Stomach smooth muscle (tissue), 2 donors: ENCODE data around the gene TRAPPC10.
"Not testable (repeated sequence)": the region's sequence is repeated elsewhere in the genome, so short reads cannot be mapped to it uniquely, and the experiment has no call there.

Source experiments
- H3K27ac ChIP-seq: one replicate; pipeline ENCODE4 v1.7.0; 2013; ENCODE audit warnings: mild to moderate bottlenecking, low read length, inconsistent platforms
- H3K27me3 ChIP-seq, 2 donors: one replicate each; pipeline ENCODE4 v1.7.0; 2013; ENCODE audit warnings: low read length in 2 of 2; ENCODE audit not compliant: insufficient read depth in 2 of 2, control insufficient read depth in 1 of 2
- H3K36me3 ChIP-seq, 2 donors: one replicate each; pipeline ENCODE4 v1.7.0; 2013; ENCODE audit warnings: low read length in 2 of 2; ENCODE audit not compliant: control insufficient read depth in 2 of 2, insufficient read depth in 2 of 2
- H3K4me1 ChIP-seq: one replicate; pipeline ENCODE4 v1.7.0; 2013; ENCODE audit warnings: low read length; ENCODE audit not compliant: control insufficient read depth, insufficient read depth
- H3K4me3 ChIP-seq, 2 donors: one replicate each; pipeline ENCODE4 v1.7.0; 2013; ENCODE audit warnings: low read length in 2 of 2
- H3K9ac ChIP-seq, 2 donors: one replicate each; pipeline ENCODE4 v1.7.0; 2013; ENCODE audit warnings: low read length in 2 of 2, mild to moderate bottlenecking in 1 of 2
- H3K9me3 ChIP-seq, 2 donors: one replicate each; pipeline ENCODE4 v1.7.0; 2013; ENCODE audit warnings: low read length in 2 of 2; ENCODE audit not compliant: control insufficient read depth in 2 of 2
- donor health status: healthy.
- donor health status: Pancreatic carcinoma.

Gene TRAPPC10

GRCh38 chr21:44153889-44154228 lies 141.8 kb downstream of the TRAPPC10 start:
- H3K4me1 ChIP-seq, H3K9ac ChIP-seq, H3K27me3 ChIP-seq, H3K27ac ChIP-seq, H3K36me3 ChIP-seq, H3K9me3 ChIP-seq, H3K4me3 ChIP-seq: not testable (repeated sequence)

- not testable (repeated sequence) for H3K36me3 ChIP-seq, H3K4me3 ChIP-seq, H3K9me3 ChIP-seq, H3K27ac ChIP-seq, H3K27me3 ChIP-seq, H3K4me1 ChIP-seq, H3K9ac ChIP-seq
Measured at GRCh38 chr21:44154816-44155230, 142.7 kb downstream of the TRAPPC10 start.

DNA sequence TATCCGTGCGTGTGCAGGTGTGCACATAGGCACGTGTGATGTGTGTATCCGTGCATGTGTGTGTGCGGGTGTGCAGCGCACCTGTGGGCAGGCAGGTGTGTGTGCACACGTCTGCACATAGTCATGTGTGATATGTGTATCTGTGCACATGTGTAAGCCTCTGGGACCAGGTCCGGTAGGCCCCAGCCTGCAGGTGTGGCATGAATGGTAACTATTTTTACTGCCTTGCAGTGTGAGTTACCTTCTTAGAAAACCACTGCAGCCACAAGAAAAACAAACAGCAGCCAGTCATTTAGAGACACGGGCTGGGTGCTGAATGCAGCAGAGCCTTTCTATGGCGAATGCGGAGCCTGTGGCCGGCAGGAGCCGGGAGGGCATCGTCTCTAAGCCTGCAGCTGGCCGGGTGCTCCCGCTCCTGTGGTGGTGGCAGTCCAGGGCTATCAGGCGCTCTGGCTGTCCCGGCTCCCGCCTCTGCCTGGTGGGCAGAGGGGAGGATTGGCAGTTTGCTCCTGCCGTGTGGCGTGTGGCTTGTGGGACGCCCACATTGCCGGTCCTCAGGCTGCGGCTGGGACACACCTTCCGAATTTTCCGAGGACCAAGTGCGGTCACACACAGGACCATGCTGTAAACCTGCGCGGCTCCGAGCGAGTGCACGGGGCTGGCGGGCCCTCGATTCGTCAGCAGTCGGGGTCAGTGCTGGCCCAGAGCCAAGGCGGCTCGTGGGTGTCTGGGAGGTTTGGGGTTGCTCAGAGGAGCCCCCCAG lies 143.3 kb downstream of the TRAPPC10 start:
- not testable (repeated sequence) for H3K27ac ChIP-seq, H3K4me1 ChIP-seq, H3K9ac ChIP-seq, H3K36me3 ChIP-seq, H3K27me3 ChIP-seq, H3K4me3 ChIP-seq, H3K9me3 ChIP-seq

DNA sequence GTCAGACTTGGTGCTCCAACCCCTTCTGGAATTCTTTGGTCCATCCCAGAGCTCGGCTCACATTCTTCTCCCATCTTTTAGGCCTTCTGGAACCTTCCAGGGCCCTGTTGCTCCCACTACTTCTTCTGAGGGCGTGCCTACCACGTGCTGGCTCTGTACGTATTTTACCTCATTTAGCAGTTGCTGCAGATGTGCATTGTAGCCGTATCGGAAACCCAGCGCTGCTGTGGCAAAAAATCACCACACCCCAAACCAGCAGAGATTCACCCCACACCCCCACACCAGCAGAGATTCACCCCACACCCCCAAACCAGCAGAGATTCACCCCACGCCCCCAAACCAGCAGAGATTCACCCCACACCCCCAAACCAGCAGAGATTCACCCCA lies 143.9 kb downstream of the TRAPPC10 start:
- not testable (repeated sequence) for H3K36me3 ChIP-seq, H3K9me3 ChIP-seq, H3K9ac ChIP-seq, H3K4me3 ChIP-seq, H3K27ac ChIP-seq, H3K4me1 ChIP-seq, H3K27me3 ChIP-seq
